ENCODE measurements around the gene NUMB.

- TF ChIP-seq, protein P1, sequence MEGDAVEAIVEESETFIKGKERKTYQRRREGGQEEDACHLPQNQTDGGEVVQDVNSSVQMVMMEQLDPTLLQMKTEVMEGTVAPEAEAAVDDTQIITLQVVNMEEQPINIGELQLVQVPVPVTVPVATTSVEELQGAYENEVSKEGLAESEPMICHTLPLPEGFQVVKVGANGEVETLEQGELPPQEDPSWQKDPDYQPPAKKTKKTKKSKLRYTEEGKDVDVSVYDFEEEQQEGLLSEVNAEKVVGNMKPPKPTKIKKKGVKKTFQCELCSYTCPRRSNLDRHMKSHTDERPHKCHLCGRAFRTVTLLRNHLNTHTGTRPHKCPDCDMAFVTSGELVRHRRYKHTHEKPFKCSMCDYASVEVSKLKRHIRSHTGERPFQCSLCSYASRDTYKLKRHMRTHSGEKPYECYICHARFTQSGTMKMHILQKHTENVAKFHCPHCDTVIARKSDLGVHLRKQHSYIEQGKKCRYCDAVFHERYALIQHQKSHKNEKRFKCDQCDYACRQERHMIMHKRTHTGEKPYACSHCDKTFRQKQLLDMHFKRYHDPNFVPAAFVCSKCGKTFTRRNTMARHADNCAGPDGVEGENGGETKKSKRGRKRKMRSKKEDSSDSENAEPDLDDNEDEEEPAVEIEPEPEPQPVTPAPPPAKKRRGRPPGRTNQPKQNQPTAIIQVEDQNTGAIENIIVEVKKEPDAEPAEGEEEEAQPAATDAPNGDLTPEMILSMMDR (conservative IDR thresholded peaks at IDR 0.05; ENCODE audit: low read depth, low read length): no peak
- no peak for TF ChIP-seq MAZ (IDR thresholded peaks at IDR 0.05; ENCODE audit: borderline replicate concordance, low read depth, low read length)
- no peak for TF ChIP-seq POLR2A (IDR thresholded peaks at IDR 0.05; ENCODE audit: low read depth, low read length)
- no peak for TF ChIP-seq FOS (IDR thresholded peaks at IDR 0.05; ENCODE audit: low read depth, low read length)
- no peak for TF ChIP-seq ELK1 (IDR thresholded peaks at IDR 0.05; ENCODE audit: borderline replicate concordance, low read depth, low read length)
- TF ChIP-seq MAFK (IDR thresholded peaks at IDR 0.05; ENCODE audit: low read depth, low read length): no peak
- TF ChIP-seq BHLHE40 (IDR thresholded peaks at IDR 0.05; ENCODE audit: low read depth, low read length): no peak
- TF ChIP-seq, protein P2, sequence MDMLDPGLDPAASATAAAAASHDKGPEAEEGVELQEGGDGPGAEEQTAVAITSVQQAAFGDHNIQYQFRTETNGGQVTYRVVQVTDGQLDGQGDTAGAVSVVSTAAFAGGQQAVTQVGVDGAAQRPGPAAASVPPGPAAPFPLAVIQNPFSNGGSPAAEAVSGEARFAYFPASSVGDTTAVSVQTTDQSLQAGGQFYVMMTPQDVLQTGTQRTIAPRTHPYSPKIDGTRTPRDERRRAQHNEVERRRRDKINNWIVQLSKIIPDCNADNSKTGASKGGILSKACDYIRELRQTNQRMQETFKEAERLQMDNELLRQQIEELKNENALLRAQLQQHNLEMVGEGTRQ (IDR thresholded peaks at IDR 0.05; ENCODE audit: low read depth, low read length): no peak
Observed at GRCh38 chr14:73267474-73267873, 190.9 kb downstream of the NUMB start.

Measured in IMR-90 (cell line).